Transverse colon (tissue), 4 donors: ENCODE results near the gene FAM120A. TPM values are rescaled to one million over a fixed set of nuclear protein-coding genes. Genes with fewer than 3 reads are reported as not detected.
A peak's percentile ranks its signal among the peaks of the same experiment; 100 is the strongest.

Experiments used
- DNase-seq: peaks from one replicate; pipeline ENCODE4 v3.0.0-alpha.2; 2019
- H3K27ac ChIP-seq, 4 donors: fragments of 200-600 bp; sonication (generic); 2 replicates each; pipeline ENCODE4 v1.5.1; 2016 to 2018; ENCODE audit warnings: inconsistent platforms in 4 of 4
- H3K27me3 ChIP-seq: fragments of 200-600 bp; sonication (generic); 2 replicates; pipeline ENCODE4 v1.5.1; 2017; ENCODE audit warnings: inconsistent platforms
- H3K36me3 ChIP-seq, 4 donors: fragments of 200-600 bp; sonication (generic); 2 replicates each; pipeline ENCODE4 v1.5.1; 2017 to 2019; ENCODE audit warnings: inconsistent platforms in 4 of 4
- H3K4me1 ChIP-seq, 4 donors: fragments of 200-600 bp; sonication (generic); 2 replicates each; pipeline ENCODE4 v1.5.1; 2017 to 2020; ENCODE audit warnings: inconsistent platforms in 4 of 4
- H3K4me3 ChIP-seq, 4 donors: fragments of 200-600 bp; sonication (generic); 1 replicate in 1 of 4; 2 replicates in 3 of 4; pipeline versions ENCODE4 v1.5.1 to v1.6.1; 2017 to 2019; ENCODE audit warnings: inconsistent platforms in 4 of 4
- H3K9me3 ChIP-seq, 2 donors: fragments of 200-600 bp; sonication (generic); 2 replicates each; pipeline ENCODE4 v1.5.1; 2017 to 2019; ENCODE audit warnings: inconsistent platforms in 2 of 2
- EP300 ChIP-seq: sonication (generic); formaldehyde crosslinking; IDR thresholded peaks from one replicate; pipeline ENCODE4 v1.6.1; 2017; ENCODE audit warnings: antibody characterized with exemption, low read depth
- POLR2A ChIP-seq: fragments of 450-650 bp; IDR thresholded peaks from one replicate; pipeline ENCODE4 v1.6.1; 2016; ENCODE audit warnings: antibody characterized with exemption, mild to moderate bottlenecking, moderate library complexity
- POLR2AphosphoS5 ChIP-seq, 3 donors: sonication (generic); formaldehyde crosslinking; IDR thresholded peaks; one replicate each; pipeline ENCODE4 v1.6.1; 2016; ENCODE audit warnings: antibody characterized with exemption in 3 of 3
- WGBS, 2 donors: methylation state at CpG; one replicate each; pipeline ENCODE4 v1.1.5; 2018; ENCODE audit warnings: low coverage in 1 of 2; 5-methylcytosine and 5-hydroxymethylcytosine counted together
- in situ Hi-C, 4 donors: fragments of 200-750 bp; cut with MboI; loops; one replicate each; pipeline versions ENCODE4 v1.15.0 to v1.15.1; 2017; ENCODE audit warnings: low sequenced_read_pairs in 3 of 4, low pct_ligation_motif_present in 1 of 4, low pct_unique_long_range_greater_than_20kb in 1 of 4
- intact Hi-C: fragments of 100-400 bp; cut with DNase I; formaldehyde crosslinking; loops from one replicate; pipeline ENCODE4 v1.15.1; 2023; ENCODE audit warnings: low total_unique reads
- total RNA-seq, 4 donors: library from RNA; depleted of rRNA; stranded (reverse); fragments of >200 nt; gene quantifications; one replicate each; pipeline ENCODE4 v1.1.0, GENCODE V29; 2016
- TF ChIP-seq, protein P1 (sequence below), 5 experiments: fragments of 200-600 bp in 3 of 5; fragments of 450-650 bp in 2 of 5; sonication (generic) in 3 of 5; IDR thresholded peaks; 1 replicate in 2 of 5; 2 replicates in 3 of 5; pipeline ENCODE4 v1.5.1; 2016 to 2017; ENCODE audit warnings: antibody characterized with exemption in 5 of 5, inconsistent platforms in 3 of 5, mild to moderate bottlenecking in 2 of 5, moderate library complexity in 1 of 5

FAM120A gene
- total RNA-seq, 4 donors from 2014 or later: 122 to 244 (median 180) TPM

DNA sequence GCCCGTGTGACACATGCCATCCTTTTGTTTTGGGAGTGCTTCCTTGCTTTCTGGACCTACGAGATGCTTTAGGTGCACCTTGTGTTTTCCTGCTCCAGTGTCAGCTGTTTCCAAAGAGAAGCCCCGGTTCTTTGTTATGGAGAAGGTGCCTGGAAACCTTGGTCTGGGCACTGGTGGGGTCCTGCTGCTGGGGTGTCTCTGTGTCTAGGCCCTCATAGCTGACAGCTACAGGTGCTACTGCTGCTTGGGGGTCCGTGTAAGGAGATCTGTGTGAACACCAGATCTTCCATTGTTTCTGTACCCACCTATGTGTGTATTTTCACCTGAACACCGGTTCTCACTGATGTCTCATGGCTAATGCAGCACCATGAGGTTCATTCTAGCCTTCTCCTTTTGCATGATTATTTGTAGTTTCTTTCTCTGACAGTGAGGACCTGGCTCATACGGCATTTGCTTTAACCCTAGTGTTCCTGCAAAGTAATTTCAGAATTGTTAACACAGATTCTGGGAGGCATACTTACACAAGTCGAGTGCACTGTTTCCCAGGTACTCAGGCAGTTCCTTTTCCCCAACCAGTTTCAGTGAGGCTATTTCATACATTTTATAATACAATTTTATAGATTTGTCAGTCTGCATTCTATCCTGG, 15.1 kb downstream of the FAM120A start:
- TF ChIP-seq POLR2A (no peak), POLR2AphosphoS5 (IDR thresholded peaks at IDR 0.05) (no peak), EP300 (no peak)
- TF ChIP-seq, protein P1, sequence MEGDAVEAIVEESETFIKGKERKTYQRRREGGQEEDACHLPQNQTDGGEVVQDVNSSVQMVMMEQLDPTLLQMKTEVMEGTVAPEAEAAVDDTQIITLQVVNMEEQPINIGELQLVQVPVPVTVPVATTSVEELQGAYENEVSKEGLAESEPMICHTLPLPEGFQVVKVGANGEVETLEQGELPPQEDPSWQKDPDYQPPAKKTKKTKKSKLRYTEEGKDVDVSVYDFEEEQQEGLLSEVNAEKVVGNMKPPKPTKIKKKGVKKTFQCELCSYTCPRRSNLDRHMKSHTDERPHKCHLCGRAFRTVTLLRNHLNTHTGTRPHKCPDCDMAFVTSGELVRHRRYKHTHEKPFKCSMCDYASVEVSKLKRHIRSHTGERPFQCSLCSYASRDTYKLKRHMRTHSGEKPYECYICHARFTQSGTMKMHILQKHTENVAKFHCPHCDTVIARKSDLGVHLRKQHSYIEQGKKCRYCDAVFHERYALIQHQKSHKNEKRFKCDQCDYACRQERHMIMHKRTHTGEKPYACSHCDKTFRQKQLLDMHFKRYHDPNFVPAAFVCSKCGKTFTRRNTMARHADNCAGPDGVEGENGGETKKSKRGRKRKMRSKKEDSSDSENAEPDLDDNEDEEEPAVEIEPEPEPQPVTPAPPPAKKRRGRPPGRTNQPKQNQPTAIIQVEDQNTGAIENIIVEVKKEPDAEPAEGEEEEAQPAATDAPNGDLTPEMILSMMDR (IDR thresholded peaks at IDR 0.05): no peak
- Histone ChIP-seq H3K4me3 (no peak overlapping the region), H3K27ac (peak overlapping the region; percentile 87 to 91 (median 88)), H3K9me3 (no peaks in the 10 kb centered on the region), H3K36me3 (no peaks in the 10 kb centered on the region), H3K27me3 (no peaks in the 10 kb centered on the region), H3K4me1 (peaks cover 35 to 97% (median 76%) of the 10 kb centered on the region in 4 donors)
- intact Hi-C loops (no loop called here), in situ Hi-C loops (no loop called here)
- no peak for DNase-seq
- WGBS, 2 donors: 34 to 44% methylated on average over 4 to 7 of the region's 7 CpGs

DNA sequence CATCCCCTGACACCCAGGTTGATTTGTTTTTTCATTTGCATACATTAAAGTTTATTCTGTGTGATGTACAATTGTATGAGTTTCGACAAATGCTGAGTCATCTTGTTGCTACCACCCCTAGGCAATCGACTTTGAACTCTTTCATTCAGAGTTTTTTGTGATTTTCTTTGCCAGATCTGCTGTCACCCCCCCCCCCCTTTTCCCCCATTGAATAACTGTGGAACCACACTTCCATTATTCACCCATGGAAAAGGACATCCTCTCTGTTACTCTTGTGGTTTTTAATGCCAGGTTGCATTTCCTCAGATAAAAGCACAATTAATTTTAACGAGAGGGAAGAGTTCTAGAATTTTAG, 15.6 kb downstream of the FAM120A start:
- intact Hi-C loops: no loop called here
- peaks cover 35 to 97% (median 76%) of the 10 kb centered on the region in 4 donors for H3K4me1 ChIP-seq

DNA sequence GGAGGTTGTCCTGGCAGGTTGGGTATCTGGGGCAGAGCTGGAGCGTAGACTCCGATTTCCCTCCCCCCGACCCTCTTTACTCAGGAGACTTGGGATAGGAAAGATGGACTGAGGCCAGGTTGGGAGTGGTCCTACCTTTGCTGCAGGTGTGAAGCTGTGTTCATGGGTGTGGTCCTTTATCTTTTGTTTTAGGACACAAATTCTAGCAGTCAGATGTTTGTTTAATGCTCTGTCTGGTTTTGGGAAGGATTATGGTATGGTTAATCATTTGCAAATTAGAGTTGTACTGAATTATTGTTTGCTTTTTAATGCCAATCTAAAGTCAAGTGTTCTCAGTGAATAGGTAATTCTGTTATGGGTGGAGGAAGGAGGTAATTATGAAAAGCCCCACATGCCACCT, 16.0 kb downstream of the FAM120A start:
- 41 to 49% methylated on average over 3 of the region's 3 CpGs for WGBS, 2 donors
- peak overlapping the region; percentile 87 to 91 (median 88) for H3K27ac ChIP-seq

More for the DNA sequence above, 15.6 kb downstream of the FAM120A start:
- in situ Hi-C loops: no loop called here
- Histone ChIP-seq H3K27me3 (no peaks in the 10 kb centered on the region), H3K27ac (peak overlapping the region; percentile 87 to 91 (median 88)), H3K9me3 (no peaks in the 10 kb centered on the region), H3K4me3 (no peak overlapping the region), H3K36me3 (no peaks in the 10 kb centered on the region)
- 22 to 35% methylated on average over 3 of the region's 3 CpGs for WGBS, 2 donors
- DNase-seq: no peak
- TF ChIP-seq POLR2A: no peak
- TF ChIP-seq POLR2AphosphoS5 (IDR thresholded peaks at IDR 0.05): no peak
- TF ChIP-seq, protein P1 (IDR thresholded peaks at IDR 0.05): no peak
- no peak for TF ChIP-seq EP300

DNA sequence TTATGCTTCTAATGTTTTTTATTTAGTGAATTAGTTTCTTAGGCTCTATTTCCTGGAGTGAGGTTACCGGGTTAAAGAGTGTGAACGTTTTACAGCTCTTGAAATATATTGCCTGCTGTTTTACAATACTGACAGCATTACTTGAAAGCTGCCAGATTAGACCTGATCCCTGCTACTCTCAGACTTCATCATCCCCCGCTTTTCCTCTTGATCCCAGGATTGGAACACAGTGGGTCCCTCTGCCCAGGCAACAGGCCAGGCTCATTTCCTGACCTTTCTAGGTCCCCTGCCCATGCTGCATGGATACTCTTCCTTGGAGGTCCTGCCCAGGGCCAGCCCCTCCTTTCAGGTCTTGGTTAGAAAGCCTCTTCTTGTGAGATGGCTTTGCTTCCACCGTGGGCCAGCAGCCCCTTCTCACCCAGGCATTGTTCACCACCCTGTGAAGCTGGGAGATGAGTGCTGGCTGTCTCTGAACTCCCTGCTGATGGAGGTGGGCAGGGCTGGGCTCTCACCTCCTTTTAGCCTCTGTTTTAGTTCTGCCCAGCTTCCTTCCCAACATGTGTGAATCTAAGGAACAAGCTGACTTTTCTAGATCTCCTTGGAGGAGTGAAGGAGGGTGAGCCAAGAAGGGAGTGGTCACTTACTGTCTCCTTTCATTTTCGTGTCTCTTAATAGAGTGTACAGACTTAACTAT, 17.4 kb downstream of the FAM120A start:
- Histone ChIP-seq H3K36me3 (peaks cover 0 to 6% (median 0%) of the 10 kb centered on the region in 4 donors), H3K27me3 (no peaks in the 10 kb centered on the region), H3K27ac (peak overlapping the region; percentile 87 to 91 (median 88)), H3K9me3 (no peaks in the 10 kb centered on the region), H3K4me3 (peak overlapping the region in 3 of 4 donors; percentile 2 to 35 (median 3)), H3K4me1 (peaks cover 35 to 86% (median 67%) of the 10 kb centered on the region in 4 donors)
- TF ChIP-seq EP300: no peak
- TF ChIP-seq POLR2AphosphoS5 (IDR thresholded peaks at IDR 0.05): peak; percentile 25 to 88 (median 77)
- TF ChIP-seq, protein P1 (IDR thresholded peaks at IDR 0.05): no peak
- peak; percentile 81 for TF ChIP-seq POLR2A
- 5 to 22% methylated on average over 3 to 5 of the region's 5 CpGs for WGBS, 2 donors
- in situ Hi-C loops: no loop called here
- intact Hi-C loops: no loop called here
- peak; percentile 48 for DNase-seq

More for the DNA sequence above, 16.0 kb downstream of the FAM120A start:
- TF ChIP-seq, protein P1 (IDR thresholded peaks at IDR 0.05): no peak
- TF ChIP-seq POLR2A (no peak), POLR2AphosphoS5 (IDR thresholded peaks at IDR 0.05) (peak in 2 of 3 donors; percentile 15 to 29)
- in situ Hi-C loops (no loop called here), intact Hi-C loops (no loop called here)
- H3K27me3 ChIP-seq: no peaks in the 10 kb centered on the region
- DNase-seq: peak; percentile 63
- H3K9me3 ChIP-seq: no peaks in the 10 kb centered on the region
- H3K4me3 ChIP-seq: peak overlapping the region in 1 of 4 donors; percentile 35
- H3K36me3 ChIP-seq: peaks cover 0 to 1% (median 0%) of the 10 kb centered on the region in 4 donors
- H3K4me1 ChIP-seq: peaks cover 35 to 99% (median 74%) of the 10 kb centered on the region in 4 donors
